22Rv1 (cell line): ENCODE measurements around the gene SLC6A20.

Experiments used
- CTCF ChIP-seq: fragments of 450-650 bp; IDR thresholded peaks from 2 replicates; pipeline ENCODE4 v1.5.1; 2017; ENCODE audit warnings: mild to moderate bottlenecking
- ZFX ChIP-seq: fragments of 450-650 bp; IDR thresholded peaks from 2 replicates; pipeline ENCODE4 v1.6.1; 2017; ENCODE audit warnings: antibody characterized with exemption, borderline replicate concordance

- no peak for TF ChIP-seq CTCF
- TF ChIP-seq ZFX = no peak
Measured at GRCh38 chr3:45806072-45806471, 9.7 kb upstream of the SLC6A20 start.
